ENCODE data around the gene ASTL. TPM values are rescaled to one million over a fixed set of nuclear protein-coding genes. Genes with fewer than 3 reads are reported as not detected.
A peak's percentile ranks its signal among the peaks of the same experiment; 100 is the strongest.
"Not testable (repeated sequence)": the region's sequence is repeated elsewhere in the genome, so short reads cannot be mapped to it uniquely, and the experiment has no call there.

ASTL gene
- total and polyA plus RNA-seq, 5 donors = not detected

GRCh38 chr2:96145036-96145847, 6.9 kb upstream of the ASTL start, which contains the start of gene DUSP2:
DUSP2 (minus strand) TSS chr2:96145440; CDS start chr2:96145354, 86 bp downstream.
- Histone ChIP-seq H3K27me3 (ENCODE audit: control insufficient read depth, insufficient read depth) (no peaks in the 10 kb centered on the region), H3K27ac (ENCODE audit: low read length) (no peak within 1 kb of the TSS), H3K9me3 (ENCODE audit: control insufficient read depth, low read length) (no peaks in the 10 kb centered on the region), H3K4me1 (ENCODE audit: control insufficient read depth, insufficient read depth, low read length) (no peaks in the 10 kb centered on the region), H3K4me3 (ENCODE audit: low read length) (peak within 1 kb of the TSS; percentile 46)
- WGBS = 3% methylated on average over 94 of the region's 94 CpGs
- intact Hi-C loops (cut with DNase I) = loop anchor here in 2 of 4 donors (10.0 kb wide), 1 partner anchor 120 kb away; the partner anchor contains the start of genes CIAO1 (in 2 of the 2) and TMEM127 (in 2 of the 2)
- DNase-seq (peak; percentile 74 to 91 (median 90)), ATAC-seq (peak; percentile 84 to 85)

- no peak for ATAC-seq
These were observed 6.3 kb upstream of the ASTL start for GRCh38 chr2:96144481-96145035.

GRCh38 chr2:96143848-96144480, 5.7 kb upstream of the ASTL start:
- 92% methylated on average over 23 of the region's 23 CpGs for WGBS
- no peak for DNase-seq
- intact Hi-C loops (cut with DNase I) = loop anchor here in 2 of 4 donors (10.0 kb wide), 1 partner anchor 121 kb away; the partner anchor contains the start of genes CIAO1 (in 2 of the 2) and TMEM127 (in 2 of the 2)
- ATAC-seq = no peak
- H3K27ac ChIP-seq (ENCODE audit: low read length) = no peak overlapping the region
- no peaks in the 10 kb centered on the region for H3K4me1 ChIP-seq (ENCODE audit: control insufficient read depth, insufficient read depth, low read length)
- no peak overlapping the region for H3K4me3 ChIP-seq (ENCODE audit: low read length)
- H3K27me3 ChIP-seq (ENCODE audit: control insufficient read depth, insufficient read depth) = no peaks in the 10 kb centered on the region
- no peaks in the 10 kb centered on the region for H3K9me3 ChIP-seq (ENCODE audit: control insufficient read depth, low read length)

More at GRCh38 chr2:96144481-96145035, 6.3 kb upstream of the ASTL start:
- Histone ChIP-seq H3K4me3 (ENCODE audit: low read length) (peak overlapping the region; percentile 46), H3K9me3 (ENCODE audit: control insufficient read depth, low read length) (no peaks in the 10 kb centered on the region), H3K27me3 (ENCODE audit: control insufficient read depth, insufficient read depth) (no peaks in the 10 kb centered on the region), H3K4me1 (ENCODE audit: control insufficient read depth, insufficient read depth, low read length) (no peaks in the 10 kb centered on the region), H3K27ac (ENCODE audit: low read length) (no peak overlapping the region)
- intact Hi-C loops (cut with DNase I) = loop anchor here in 2 of 4 donors (10.0 kb wide), 1 partner anchor 120 kb away; the partner anchor contains the start of genes CIAO1 (in 2 of the 2) and TMEM127 (in 2 of the 2)
- WGBS = 10% methylated on average over 35 of the region's 35 CpGs
- no peak for DNase-seq

GRCh38 chr2:96143231-96143847, 5.0 kb upstream of the ASTL start:
- Histone ChIP-seq H3K9me3 (ENCODE audit: control insufficient read depth, low read length) (no peaks in the 10 kb centered on the region), H3K4me1 (ENCODE audit: control insufficient read depth, insufficient read depth, low read length) (no peaks in the 10 kb centered on the region), H3K4me3 (ENCODE audit: low read length) (no peak overlapping the region), H3K27me3 (ENCODE audit: control insufficient read depth, insufficient read depth) (no peaks in the 10 kb centered on the region), H3K27ac (ENCODE audit: low read length) (no peak overlapping the region)
- DNase-seq = no peak
- no peak for ATAC-seq
- intact Hi-C loops (cut with DNase I) = loop anchor here in 2 of 4 donors (10.0 kb wide), 1 partner anchor 121 kb away; the partner anchor contains the start of genes CIAO1 (in 2 of the 2) and TMEM127 (in 2 of the 2)
- 83% methylated on average over 10 of the region's 10 CpGs for WGBS

GRCh38 chr2:96142217-96143113, 4.2 kb upstream of the ASTL start:
- Histone ChIP-seq H3K9me3 (ENCODE audit: control insufficient read depth, low read length) (no peaks in the 10 kb centered on the region), H3K27me3 (ENCODE audit: control insufficient read depth, insufficient read depth) (no peaks in the 10 kb centered on the region), H3K27ac (ENCODE audit: low read length) (no peak overlapping the region), H3K4me3 (ENCODE audit: low read length) (no peak overlapping the region), H3K4me1 (ENCODE audit: control insufficient read depth, insufficient read depth, low read length) (no peaks in the 10 kb centered on the region)
- no peak for ATAC-seq
- intact Hi-C loops (cut with DNase I) = loop anchor here in 2 of 4 donors (10.0 kb wide), 1 partner anchor 122 kb away; the partner anchor contains the start of genes CIAO1 (in 2 of the 2) and TMEM127 (in 2 of the 2)
- 78% methylated on average over 26 of the region's 26 CpGs for WGBS
- no peak for DNase-seq

GRCh38 chr2:96141624-96141967, 3.3 kb upstream of the ASTL start:
- intact Hi-C loops (cut with DNase I) = loop anchor here in 2 of 4 donors (10.0 kb wide), 1 partner anchor 123 kb away; the partner anchor contains the start of genes CIAO1 (in 2 of the 2) and TMEM127 (in 2 of the 2)
- DNase-seq; H3K4me1 ChIP-seq (ENCODE audit: control insufficient read depth, insufficient read depth, low read length); ATAC-seq; H3K4me3 ChIP-seq (ENCODE audit: low read length); H3K27me3 ChIP-seq (ENCODE audit: control insufficient read depth, insufficient read depth); H3K9me3 ChIP-seq (ENCODE audit: control insufficient read depth, low read length); H3K27ac ChIP-seq (ENCODE audit: low read length): not testable (repeated sequence)
- 97% methylated on average over 5 of the region's 5 CpGs for WGBS

GRCh38 chr2:96140941-96141623, 2.8 kb upstream of the ASTL start:
- Histone ChIP-seq H3K27ac (ENCODE audit: low read length) (no peak overlapping the region), H3K4me3 (ENCODE audit: low read length) (no peak overlapping the region), H3K4me1 (ENCODE audit: control insufficient read depth, insufficient read depth, low read length) (no peaks in the 10 kb centered on the region), H3K27me3 (ENCODE audit: control insufficient read depth, insufficient read depth) (no peaks in the 10 kb centered on the region), H3K9me3 (ENCODE audit: control insufficient read depth, low read length) (no peaks in the 10 kb centered on the region)
- DNase-seq (no peak), ATAC-seq (no peak)
- intact Hi-C loops (cut with DNase I) = loop anchor here in 2 of 4 donors (10.0 kb wide), 1 partner anchor 124 kb away; the partner anchor contains the start of genes CIAO1 (in 2 of the 2) and TMEM127 (in 2 of the 2)
- 95% methylated on average over 13 of the region's 13 CpGs for WGBS

GRCh38 chr2:96139181-96139758, 968 bp upstream of the ASTL start:
- Histone ChIP-seq H3K27ac (ENCODE audit: low read length) (no peak overlapping the region), H3K4me1 (ENCODE audit: control insufficient read depth, insufficient read depth, low read length) (no peaks in the 10 kb centered on the region), H3K27me3 (ENCODE audit: control insufficient read depth, insufficient read depth) (no peaks in the 10 kb centered on the region), H3K9me3 (ENCODE audit: control insufficient read depth, low read length) (no peaks in the 10 kb centered on the region), H3K4me3 (ENCODE audit: low read length) (no peak overlapping the region)
- intact Hi-C loops (cut with DNase I) = loop anchor here in 2 of 4 donors (5.0 to 10.0 kb wide), 3 partner anchors 33 to 368 kb away; partner anchors contain the start of gene NEURL3 (in 2 of the 2)
- DNase-seq = peak in 2 of 3 donors; percentile 5 to 8
- WGBS = 84% methylated on average over 7 of the region's 7 CpGs
- no peak for ATAC-seq

Measured in right cardiac atrium (tissue), 5 donors.